HepG2 (cell line): ENCODE results near the gene NOTCH4. TPM values are rescaled to one million over a fixed set of nuclear protein-coding genes. Genes with fewer than 3 reads are reported as not detected.
A peak's percentile ranks its signal among the peaks of the same experiment; 100 is the strongest.

Experiments used
- ATAC-seq: fragments of 200-7000 bp; cut with Tn5 transposase; 3 replicates; pipeline ENCODE4 v1.9.1; 2020; ENCODE audit warnings: mild to moderate bottlenecking, moderate library complexity
- BruUV-seq: library from RNA; stranded (reverse); fragments of 400-500 nt; replicated peaks from 2 replicates; lab custom pipeline; 2021; lab: Mats Ljungman, UMichigan
- CTCF ChIA-PET: fragments of 300-600 bp; formaldehyde crosslinking; extraction: SDS; loops from one replicate; lab custom pipeline; 2021; ENCODE audit warnings: low total read pairs, inconsistent platforms, low intra/inter-chr PET ratio; lab: Yijun Ruan, JAX
- POLR2A ChIA-PET: fragments of 350-600 bp; sonication (Branson Sonifier 250); formaldehyde crosslinking; loops from one replicate; lab custom pipeline; 2020; ENCODE audit warnings: antibody characterized with exemption, inconsistent platforms; lab: Yijun Ruan, JAX
- DNase-seq: peaks from one replicate; pipeline ENCODE4 v3.0.0-alpha.2; 2015; ENCODE audit warnings: low spot score
- FAIRE-seq: peaks from 3 replicates; lab custom pipeline; 2011; peaks lifted over from hg19 to GRCh38; lab: Jason Lieb, UNC
- H2AFZ ChIP-seq: one replicate; pipeline ENCODE4 v1.6.1; 2011; ENCODE audit warnings: low read length, inconsistent platforms
- H3K27ac ChIP-seq: fragments of 300-600 bp; 3 replicates; pipeline ENCODE4 v1.8.0; 2011; ENCODE audit warnings: mixed run types, mild to moderate bottlenecking, mixed read lengths, low read length, inconsistent platforms; ENCODE audit not compliant: insufficient read depth; ENCODE audit errors: extremely low read length
- H3K27me3 ChIP-seq, 2 experiments: fragments of 200-600 bp in 1 of 2; 2 replicates in 1 of 2; 3 replicates in 1 of 2; pipeline versions ENCODE4 v1.6.0 to v1.8.0; 2011; ENCODE audit warnings: low read length in 2 of 2, mild to moderate bottlenecking in 2 of 2, moderate library complexity in 2 of 2, inconsistent platforms in 1 of 2; ENCODE audit not compliant: insufficient read depth in 2 of 2, control insufficient read depth in 1 of 2
- H3K36me3 ChIP-seq, 2 experiments: fragments of 200-600 bp in 1 of 2; replicated peaks in 1 of 2; 2 replicates in 1 of 2; 3 replicates in 1 of 2; pipeline versions ENCODE4 v1.5.1 to v1.8.0; 2011; ENCODE audit warnings: low read length in 2 of 2, inconsistent platforms in 1 of 2; ENCODE audit not compliant: insufficient read depth in 2 of 2, control insufficient read depth in 1 of 2
- H3K4me1 ChIP-seq: 2 replicates; pipeline ENCODE4 v1.5.1; 2012; ENCODE audit warnings: low read length, inconsistent platforms; ENCODE audit not compliant: insufficient read depth
- H3K4me2 ChIP-seq: 2 replicates; pipeline ENCODE4 v1.6.0; 2011; ENCODE audit warnings: low read depth, low read length, inconsistent platforms
- H3K4me3 ChIP-seq, 3 experiments: fragments of 200-600 bp in 1 of 3; sonication (generic), shearing (Covaris generic) in 1 of 3; replicated peaks in 1 of 3; 2 replicates each; pipeline ENCODE4 v1.5.1; 2011 to 2016; ENCODE audit warnings: low read length in 3 of 3, inconsistent platforms in 2 of 3, low read depth in 2 of 3, mild to moderate bottlenecking in 2 of 3, control low read depth in 1 of 3, mixed read lengths in 1 of 3; ENCODE audit not compliant: insufficient read depth in 1 of 3
- H3K79me2 ChIP-seq: one replicate; pipeline ENCODE4 v1.6.1; 2011; ENCODE audit warnings: low read length, inconsistent platforms; ENCODE audit not compliant: insufficient read depth
- H3K9ac ChIP-seq: 2 replicates; pipeline ENCODE4 v1.6.0; 2011; ENCODE audit warnings: mild to moderate bottlenecking, low read depth, low read length, inconsistent platforms; ENCODE audit not compliant: insufficient read depth
- H3K9me3 ChIP-seq: 2 replicates; pipeline ENCODE4 v1.5.1; 2012; ENCODE audit warnings: mild to moderate bottlenecking, low read length
- H4K20me1 ChIP-seq: 2 replicates; pipeline ENCODE4 v1.6.0; 2011; ENCODE audit warnings: inconsistent platforms, mild to moderate bottlenecking, low read length, moderate library complexity; ENCODE audit not compliant: insufficient read depth
- ARID3A ChIP-seq: IDR thresholded peaks from 2 replicates; pipeline ENCODE4 v1.6.1; 2012; ENCODE audit warnings: low read depth, low read length, improper control_type of control experiment
- ATF4 ChIP-seq, 2 experiments: fragments of 450-650 bp in 1 of 2; sonication (generic) in 1 of 2; formaldehyde crosslinking; IDR thresholded peaks; 2 replicates each; pipeline versions ENCODE4 v1.5.0 to v1.8.0; 2020 to 2022; ENCODE audit warnings: mild to moderate bottlenecking in 1 of 2, missing genetic modification reagents in 1 of 2
- MLXIP ChIP-seq: sonication (generic); formaldehyde crosslinking; IDR thresholded peaks from 2 replicates; pipeline ENCODE4 v1.9.0; 2021; ENCODE audit warnings: missing genetic modification reagents, borderline replicate concordance
- MNT ChIP-seq: fragments of 450-650 bp; IDR thresholded peaks from 2 replicates; pipeline ENCODE4 v1.6.1; 2016
- MXD1 ChIP-seq: sonication (generic); formaldehyde crosslinking; IDR thresholded peaks from 2 replicates; pipeline ENCODE4 v1.4.0; 2020; ENCODE audit warnings: mild to moderate bottlenecking, missing genetic modification reagents
- RAD21 ChIP-seq: fragments of 450-650 bp; formaldehyde crosslinking; IDR thresholded peaks from 2 replicates; pipeline ENCODE4 v1.5.0; 2020; ENCODE audit warnings: mild to moderate bottlenecking
- SOX13 ChIP-seq, 3 experiments: fragments of 450-650 bp in 1 of 3; sonication (generic) in 1 of 3; formaldehyde crosslinking in 1 of 3; IDR thresholded peaks in 2 of 3; conservative IDR thresholded peaks in 1 of 3; 2 replicates each; pipeline versions ENCODE4 v1.5.0 to v1.6.1; 2016 to 2020; ENCODE audit warnings: antibody characterized with exemption in 1 of 3, mild to moderate bottlenecking in 1 of 3, missing compliant biosample characterization in 1 of 3, missing genetic modification reagents in 1 of 3, moderate library complexity in 1 of 3
- TEAD3 ChIP-seq: optimal IDR thresholded peaks from 2 replicates; pipeline ENCODE3; 2016; ENCODE audit warnings: borderline replicate concordance
- ZNF20 ChIP-seq: sonication (generic); formaldehyde crosslinking; IDR thresholded peaks from 2 replicates; pipeline ENCODE4 v1.4.0; 2020; ENCODE audit warnings: mild to moderate bottlenecking, moderate library complexity, missing genetic modification reagents
- WGBS: methylation state at CpG from one replicate; pipeline ENCODE4 v1.1.6; 2017; ENCODE audit warnings: low lambda C conversion rate; 5-methylcytosine and 5-hydroxymethylcytosine counted together
- in situ Hi-C: cut with HindIII; loops from 2 replicates; pipeline ENCODE4 v1.10.0; 2017; ENCODE audit warnings: low pct_unique_long_range_greater_than_20kb; ENCODE audit not compliant: extremely low pct_ligation_motif_present
- intact Hi-C: fragments of 100-400 bp; cut with micrococcal nuclease; formaldehyde crosslinking; loops from one replicate; pipeline ENCODE4 v1.10.0; 2022; ENCODE audit not compliant: unreplicated experiment
- polyA plus RNA-seq, 8 experiments: library from polyadenylated mRNA; depleted of rRNA in 3 of 8; stranded (reverse) in 7 of 8; unstranded in 1 of 8; fragments of >200 nt; fragmentation: Illumina TruSeq in 4 of 8; extraction: Trizol in 4 of 8; gene quantifications; 2 replicates each; pipeline versions ENCODE4 v1.2.1 to v1.2.3, GENCODE V29; 2011 to 2016; ENCODE audit warnings: low read depth in 4 of 8, missing spikeins in 1 of 8, mixed read lengths in 1 of 8; ENCODE audit not compliant: insufficient read depth in 1 of 8
- total RNA-seq, 5 experiments: library from RNA; depleted of rRNA; stranded (reverse); fragments of >200 nt; fragmentation: Illumina TruSeq; extraction: Trizol; gene quantifications; 2 replicates each; pipeline ENCODE4 v1.2.3, GENCODE V29; 2016; ENCODE audit warnings: low read depth in 1 of 5

Gene NOTCH4
- total and polyA plus RNA-seq, 2 of the 13 experiments (the other 11 are each of a cell fraction or from before 2014, with no cell fraction given), result 0.51 to 0.83 TPM

- TF ChIP-seq ARID3A (no peak), MLXIP (CRISPR knock-in tag) (no peak), SOX13 (IDR thresholded peaks at IDR 0.05) (no peak), SOX13 (CRISPR knock-in tag; conservative IDR thresholded peaks at IDR 0.05 in 1 of 2, IDR thresholded peaks at IDR 0.05 in 1 of 2) (no peak), TEAD3 (CRISPR knock-in tag) (peak; percentile 21)
- TF ChIP-seq, all 625 proteins: peak for 13
Measured at GRCh38 chr6:32208996-32209395, 14.9 kb downstream of the NOTCH4 start (continued).

- TF ChIP-seq ATF4 (CRISPR knock-in tag; IDR thresholded peaks at IDR 0.05) (no peak), ZNF20 (CRISPR knock-in tag) (no peak), MXD1 (CRISPR knock-in tag) (0 out of 2 replicates have a peak, but pooled peaks have one; percentile 25), MNT (0 out of 2 replicates have a peak, but pooled peaks have one; percentile 15), RAD21 (CRISPR knock-in tag) (no peak)
- Histone ChIP-seq H3K4me2 (no peak overlapping the region), H4K20me1 (no peaks in the 10 kb centered on the region), H3K27me3 (peaks cover 4 to 29% of the 10 kb centered on the region in 2 experiments; a peak in 4 of 5 replicates), H3K27ac (no peak overlapping the region), H3K9ac (no peak overlapping the region), H3K9me3 (no peaks in the 10 kb centered on the region), H2AFZ (no peak overlapping the region), H3K79me2 (no peaks in the 10 kb centered on the region), H3K4me3 (no peak overlapping the region), H3K36me3 (no peaks in the 10 kb centered on the region), H3K4me1 (peaks cover 19% of the 10 kb centered on the region)
- DNase-seq (no peak), FAIRE-seq (no peak), ATAC-seq (no peak)
- in situ Hi-C loops, result no loop called here
- WGBS, result 30% methylated on average over 2 of the region's 3 CpGs
- POLR2A ChIA-PET, result no interaction called here
- CTCF ChIA-PET, result no interaction called here
- intact Hi-C loops, result no loop called here
- no TSS peak for BruUV-seq
Measured at GRCh38 chr6:32204268-32204715, 19.6 kb downstream of the NOTCH4 start.
